ENCODE results near the gene SHQ1. TPM values are rescaled to one million over a fixed set of nuclear protein-coding genes. Genes with fewer than 3 reads are reported as not detected.

The SHQ1 gene
- total RNA-seq, 1 experiment from 2014 or later = 27.6 TPM

- Histone ChIP-seq H3K4me3 (replicated peaks in 1 of 2; ENCODE audit: low read depth in 1 of 2, low read length in 2 of 2) (no peak overlapping the region), H3K4me2 (ENCODE audit: low read length) (no peak overlapping the region), H3K9ac (ENCODE audit: low read length) (no peak overlapping the region), H4K20me1 (ENCODE audit: insufficient read depth) (0 out of 2 replicates have a peak, but pooled peaks cover 3% of the 10 kb centered on the region), H2AFZ (ENCODE audit: low read depth, low read length, poor library complexity, severe bottlenecking) (no peak overlapping the region), H3K9me3 (ENCODE audit: control insufficient read depth in 1 of 2, insufficient read depth in 1 of 2, low read depth in 1 of 2, low read length in 2 of 2) (no peaks in the 10 kb centered on the region), H3K27me3 (ENCODE audit: insufficient read depth, low read length) (no peaks in the 10 kb centered on the region), H3K4me1 (ENCODE audit: control insufficient read depth in 1 of 2, insufficient read depth in 2 of 2, low read length in 2 of 2) (no peaks in the 10 kb centered on the region), H3K9me2 (ENCODE audit: insufficient read depth) (no peaks in the 10 kb centered on the region), H3K36me3 (ENCODE audit: control insufficient read depth in 1 of 2, insufficient read depth in 2 of 2, low read length in 2 of 2) (peaks cover 13 to 29% of the 10 kb centered on the region in 2 experiments), H3K79me2 (ENCODE audit: insufficient read depth, low read length) (peaks cover 4% of the 10 kb centered on the region; the same call in 1 of the 2 replicates), H3K27ac (ENCODE audit: low read depth, low read length) (no peak overlapping the region)
- ChIA-PET RAD21 (ENCODE audit: low non-redundant PET in 1 of 2, low total read pairs in 2 of 2, uncharacterized antibody in 2 of 2, unreplicated experiment in 2 of 2) (no interaction called here), CTCF (no interaction called here), POLR2A (no interaction called here)
- DNase-seq (ENCODE audit: low read depth, low spot score) = no peak
- no TSS peak for BruUV-seq (replicated peaks)
- ATAC-seq = no peak
- no peak for TF ChIP-seq RAD21 (IDR thresholded peaks at IDR 0.05; ENCODE audit: low read depth)
- TF ChIP-seq, protein P1, sequence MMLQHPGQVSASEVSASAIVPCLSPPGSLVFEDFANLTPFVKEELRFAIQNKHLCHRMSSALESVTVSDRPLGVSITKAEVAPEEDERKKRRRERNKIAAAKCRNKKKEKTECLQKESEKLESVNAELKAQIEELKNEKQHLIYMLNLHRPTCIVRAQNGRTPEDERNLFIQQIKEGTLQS (IDR thresholded peaks at IDR 0.05) = no peak
- no peak for TF ChIP-seq POLR2A (IDR thresholded peaks at IDR 0.05; ENCODE audit: borderline replicate concordance, extremely low read depth, insufficient read depth, insufficient read length)
- TF ChIP-seq CEBPB (IDR thresholded peaks at IDR 0.05; ENCODE audit: low read depth) = no peak
- no peak for TF ChIP-seq EZH2phosphoT487 (IDR thresholded peaks at IDR 0.05; ENCODE audit: borderline replicate concordance)
- TF ChIP-seq, protein P2, sequence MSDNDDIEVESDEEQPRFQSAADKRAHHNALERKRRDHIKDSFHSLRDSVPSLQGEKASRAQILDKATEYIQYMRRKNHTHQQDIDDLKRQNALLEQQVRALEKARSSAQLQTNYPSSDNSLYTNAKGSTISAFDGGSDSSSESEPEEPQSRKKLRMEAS (IDR thresholded peaks at IDR 0.05) = no peak
- TF ChIP-seq CTCF (IDR thresholded peaks at IDR 0.05 in 2 of 3, conservative IDR thresholded peaks at IDR 0.05 in 1 of 3; ENCODE audit: borderline replicate concordance in 1 of 3, insufficient read depth in 1 of 3, low read depth in 2 of 3, low read length in 2 of 3) = no peak
- no peak for TF ChIP-seq REST (IDR thresholded peaks at IDR 0.05; ENCODE audit: low read depth)
- no peak for TF ChIP-seq ZNF274 (IDR thresholded peaks at IDR 0.05; ENCODE audit: low read depth, low read length)
- no peak for TF ChIP-seq SP1 (IDR thresholded peaks at IDR 0.05; ENCODE audit: low read depth)
- TF ChIP-seq ZBTB33 (IDR thresholded peaks at IDR 0.05; ENCODE audit: extremely low read depth, insufficient replicate concordance, low read length) = no peak
- intact Hi-C loops (cut with micrococcal nuclease) = no loop called here
Measured at GRCh38 chr3:72836923-72837322, 11.3 kb downstream of the SHQ1 start.

Measured in HCT116 (cell line).